HG03354 (cell line): ENCODE data around the gene RPRD1A.
"Not testable (repeated sequence)": the region's sequence is repeated elsewhere in the genome, so short reads cannot be mapped to it uniquely, and the experiment has no call there.

Experiments
- ATAC-seq: cut with Tn5 transposase; IDR thresholded peaks from one replicate; pipeline ENCODE4 v1.9.1; 2021; ENCODE audit warnings: mild to moderate bottlenecking; ENCODE audit not compliant: unreplicated experiment, poor library complexity, severe bottlenecking

RPRD1A gene

DNA sequence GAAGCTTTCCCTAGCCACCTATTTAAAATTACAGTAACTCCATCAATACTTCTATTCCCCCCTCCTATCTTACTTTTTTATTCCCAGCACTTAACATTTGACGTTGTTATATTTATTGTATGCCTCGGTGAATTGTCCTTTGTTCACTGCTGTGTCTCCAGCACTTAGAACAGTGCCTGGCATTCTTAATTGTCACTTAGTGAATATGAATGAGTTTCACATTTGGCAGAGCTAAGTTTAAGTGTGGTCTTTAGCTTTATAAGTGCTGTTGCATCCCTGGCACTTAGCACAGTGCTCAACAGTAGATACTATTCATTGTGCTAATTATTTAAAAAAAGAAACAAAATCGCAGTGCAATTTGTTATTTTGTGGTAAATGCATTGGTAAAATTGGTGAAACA is 93.2 kb downstream of the RPRD1A start:
- no peak for ATAC-seq

DNA sequence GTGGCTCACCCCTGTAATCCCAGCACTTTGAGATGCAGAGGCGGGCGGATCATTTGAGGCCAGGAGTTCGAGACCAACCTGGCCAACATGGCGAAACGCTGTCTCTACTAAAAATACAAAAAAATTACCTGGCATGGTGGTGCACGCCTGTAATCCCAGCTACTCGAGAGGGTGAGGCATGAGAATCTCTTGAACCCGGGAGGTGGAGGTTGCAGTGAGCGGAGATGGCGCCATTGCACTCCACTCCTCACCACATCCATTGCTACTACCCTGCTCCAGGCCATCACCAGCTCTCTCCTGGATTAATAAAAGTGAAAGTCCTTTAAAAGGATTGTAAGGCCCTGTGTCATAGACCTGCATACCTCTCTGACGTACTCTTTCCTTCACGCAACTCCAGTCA is 93.7 kb downstream of the RPRD1A start:
- ATAC-seq: no peak

DNA sequence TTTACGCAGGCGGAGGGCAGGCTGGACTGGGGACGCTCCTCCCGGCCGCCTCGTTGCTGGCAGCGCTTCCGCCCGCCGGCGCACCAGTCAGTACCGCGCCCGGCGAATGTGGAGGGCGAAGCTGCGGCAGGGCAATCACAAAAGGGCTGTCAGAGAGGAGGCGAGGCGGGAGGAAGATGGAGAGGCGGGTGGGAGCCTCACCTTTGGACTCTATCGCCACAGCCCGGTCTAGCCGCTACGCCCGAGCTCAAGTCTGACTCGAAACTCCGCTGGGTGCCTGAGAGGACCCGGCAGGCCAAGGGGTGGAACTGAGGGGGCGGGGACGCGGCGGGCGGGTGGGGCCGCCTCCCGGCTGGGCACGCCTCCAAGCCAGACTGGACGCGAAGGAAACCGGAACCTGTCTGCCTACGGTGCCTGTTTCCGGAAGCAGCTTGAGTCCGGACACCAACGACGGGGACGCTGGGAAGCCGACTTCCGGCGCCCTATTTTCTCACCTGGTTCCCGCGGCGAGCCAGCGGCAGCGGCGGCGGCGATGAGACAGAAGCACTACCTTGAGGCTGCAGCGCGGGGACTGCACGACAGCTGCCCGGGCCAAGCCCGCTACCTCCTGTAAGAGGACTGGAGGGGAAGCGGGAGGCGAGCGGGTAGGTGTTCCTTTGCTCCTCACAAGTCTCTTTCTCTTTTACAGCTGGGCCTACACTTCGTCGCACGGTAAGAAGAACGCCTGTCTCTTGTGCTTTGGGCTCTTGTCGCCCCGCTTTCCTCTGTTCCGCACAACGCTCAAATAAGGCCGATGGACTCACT is 95.0 kb downstream of the RPRD1A start, which contains the start of gene RMP24:
RMP24 (plus strand) TSS at position 483 of the 804 bp plus-strand sequence.
- ATAC-seq: peak; percentile 92

DNA sequence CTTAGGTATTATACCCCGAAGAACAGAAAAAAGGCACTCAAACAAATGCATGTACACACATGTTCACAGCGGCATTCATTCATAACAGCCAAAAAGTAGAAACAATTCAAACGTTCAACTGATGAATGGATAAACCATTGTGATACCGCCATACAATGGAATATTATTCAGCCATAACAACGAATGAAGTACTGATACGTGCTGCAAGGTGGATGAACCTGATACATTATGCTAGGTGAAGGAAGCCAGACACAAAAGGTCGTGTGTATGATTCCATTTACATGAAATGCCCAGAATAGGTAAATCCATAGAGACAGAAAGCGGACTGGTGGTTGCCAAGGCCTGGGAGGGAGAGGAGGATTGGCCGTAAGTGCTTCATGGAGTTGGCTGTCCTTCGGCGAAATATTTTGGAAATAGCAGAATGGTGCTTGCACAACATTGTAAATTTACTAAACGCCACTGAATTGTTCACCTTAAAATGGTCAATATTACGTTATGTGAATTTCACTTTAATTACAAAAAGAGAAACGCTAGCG is 95.6 kb downstream of the RPRD1A start:
- peak; percentile 10 for ATAC-seq

DNA sequence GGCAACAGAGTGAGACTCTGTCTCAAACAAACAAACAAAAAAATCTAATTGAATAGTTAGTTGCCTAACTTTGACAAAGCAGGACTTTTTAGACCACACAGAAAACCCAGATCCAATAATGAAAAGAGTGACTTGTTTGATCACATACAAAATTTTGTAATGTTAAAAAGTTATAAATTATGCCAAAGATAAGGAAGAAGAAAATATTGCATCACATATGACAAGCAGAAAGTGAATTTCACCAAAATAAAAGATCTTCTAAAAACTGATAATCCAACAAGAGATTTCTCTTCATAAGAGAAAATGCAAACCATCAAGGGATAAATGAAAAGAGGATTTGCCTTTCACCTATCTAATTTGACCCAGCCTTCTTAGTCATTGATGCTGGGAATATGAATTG is 97.7 kb downstream of the RPRD1A start:
- no peak for ATAC-seq

DNA sequence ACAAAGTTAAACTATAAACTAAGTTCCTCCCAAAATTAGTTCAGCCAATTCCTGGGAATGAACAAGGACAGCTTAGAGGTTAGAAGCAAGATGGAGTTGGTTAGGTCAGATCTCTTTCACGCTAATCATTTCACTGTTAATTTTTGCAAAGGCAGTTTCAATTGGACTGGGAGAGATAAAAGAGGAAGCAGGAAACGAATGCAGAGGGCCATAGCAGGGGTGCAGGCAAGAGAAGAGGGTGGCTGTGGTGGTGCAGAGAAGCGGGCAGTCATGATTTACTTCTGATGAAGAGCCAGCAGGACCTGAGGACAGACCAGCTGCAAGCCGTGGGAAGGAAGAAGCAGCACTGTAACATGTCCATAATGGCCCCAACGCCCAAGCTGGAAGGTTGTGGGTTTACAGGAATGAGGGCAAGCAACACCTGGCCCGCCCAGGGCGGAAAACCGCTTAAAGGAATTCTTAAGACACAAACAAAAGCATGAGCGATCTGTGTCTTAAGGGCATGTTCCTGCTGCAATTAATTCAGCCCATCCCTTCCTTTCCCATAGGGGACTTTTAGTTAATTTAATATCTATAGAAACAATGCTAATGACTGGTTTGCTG is 99.0 kb downstream of the RPRD1A start:
- no peak for ATAC-seq

DNA sequence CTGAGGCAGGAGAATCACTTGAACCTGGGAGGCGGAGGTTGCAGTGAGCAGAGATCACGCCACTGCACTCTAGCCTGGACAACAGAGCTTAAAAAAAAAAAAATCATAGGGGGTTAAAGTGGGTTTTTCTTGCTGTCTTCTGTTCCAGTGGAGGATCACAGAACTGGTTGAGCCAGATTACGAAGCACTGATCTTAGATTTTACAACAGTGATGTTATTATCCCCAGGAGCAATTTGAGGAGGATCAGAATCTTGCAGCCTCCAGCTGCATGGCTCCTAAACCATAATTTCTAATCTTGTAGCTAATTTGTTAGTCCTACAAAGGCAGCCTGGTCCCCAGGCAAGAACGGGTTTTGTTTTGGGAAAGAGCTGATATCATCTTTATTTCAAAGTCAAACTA is 99.5 kb downstream of the RPRD1A start:
- not testable (repeated sequence) for ATAC-seq

DNA sequence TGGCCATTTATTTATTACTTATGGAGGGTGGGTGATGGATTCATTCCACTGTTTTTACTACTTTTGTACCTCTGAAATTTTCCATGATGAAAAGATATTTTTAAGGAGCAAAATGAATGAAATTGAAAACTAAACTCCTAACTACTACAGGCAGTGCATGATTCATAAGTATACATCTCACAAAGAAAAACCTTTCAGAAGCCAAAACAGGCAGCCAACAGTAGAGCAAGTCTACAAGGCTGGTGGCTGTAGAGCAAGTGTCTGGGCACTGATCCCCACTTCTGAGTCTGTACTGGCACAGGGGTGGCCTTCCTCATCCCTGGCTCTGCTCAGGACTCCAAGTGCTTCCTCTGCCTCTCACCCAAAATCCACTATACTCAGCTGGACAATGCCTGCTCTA is 103.0 kb downstream of the RPRD1A start:
- no peak for ATAC-seq

DNA sequence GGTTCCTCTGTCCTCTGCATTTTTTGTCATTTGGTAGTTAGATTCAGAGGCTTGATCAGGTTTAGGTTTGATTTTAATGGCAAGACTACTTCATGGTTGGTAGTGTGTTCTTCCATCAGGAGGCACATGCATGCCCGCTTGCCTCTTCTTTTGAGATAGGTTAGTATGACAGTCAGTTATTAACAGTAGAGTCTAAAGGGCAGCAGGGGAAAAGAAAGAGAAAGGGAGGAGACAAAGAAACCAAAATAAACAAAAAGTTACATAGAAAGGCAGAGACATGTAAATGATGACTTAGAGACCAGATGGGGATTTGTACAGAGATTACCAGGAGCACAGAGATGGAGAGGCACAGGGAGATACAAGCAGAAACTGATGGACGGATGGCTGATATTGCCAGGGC is 105.0 kb downstream of the RPRD1A start:
- no peak for ATAC-seq

DNA sequence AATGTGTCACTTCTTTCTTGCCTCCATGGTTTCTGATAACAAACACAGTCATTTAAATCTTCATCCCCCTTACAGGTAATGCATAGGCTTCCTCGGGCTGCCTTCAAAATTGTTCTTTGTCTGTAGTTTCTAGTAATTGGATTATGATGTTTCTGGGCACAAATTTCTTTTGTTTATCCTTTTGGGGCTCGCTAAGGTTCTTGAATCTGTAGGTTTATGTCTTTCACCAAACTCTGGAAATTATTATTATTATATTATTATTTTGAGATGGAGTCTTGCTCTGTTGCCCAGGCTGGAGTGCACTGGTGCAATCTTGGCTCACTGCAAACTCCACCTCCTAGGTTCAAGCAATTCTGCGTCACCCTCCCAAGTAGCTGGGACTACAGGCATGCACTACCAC is 111.1 kb downstream of the RPRD1A start:
- no peak for ATAC-seq

DNA sequence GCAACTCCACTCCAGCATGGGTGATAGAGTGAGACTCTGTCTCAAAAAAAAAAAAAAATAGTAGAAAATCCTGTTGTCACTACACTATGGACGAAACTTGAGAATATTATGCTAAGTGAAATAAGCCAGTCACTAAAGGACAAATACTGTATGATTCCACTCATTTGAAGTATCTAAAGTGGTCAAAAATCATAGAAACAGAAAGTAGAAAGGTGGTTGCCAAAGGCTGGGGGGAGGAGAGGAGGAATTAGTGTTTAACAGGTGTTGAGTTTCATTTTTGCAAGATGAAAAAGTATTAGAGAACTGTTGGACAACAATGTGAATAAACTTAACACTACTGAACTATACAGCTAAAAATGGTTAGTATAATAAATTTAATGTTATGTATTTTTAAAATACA is 113.7 kb downstream of the RPRD1A start:
- peak; percentile 82 for ATAC-seq

DNA sequence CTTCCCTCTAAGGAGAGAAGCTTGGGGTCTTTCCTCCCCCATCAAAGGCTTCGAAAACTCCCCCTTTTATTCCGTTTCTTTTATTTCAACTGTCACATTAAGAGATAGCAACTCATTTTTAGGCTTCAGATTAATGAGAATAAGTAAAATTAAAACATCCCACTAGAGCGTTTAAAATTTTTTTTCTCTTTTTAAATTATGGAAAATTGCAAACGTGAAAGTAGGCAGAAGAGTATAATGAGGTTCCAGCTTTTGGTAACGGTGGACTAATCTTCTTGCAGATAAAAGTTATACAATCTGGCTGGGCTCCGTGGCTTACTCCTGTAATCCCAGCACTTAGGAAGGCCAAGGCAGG is 116.8 kb downstream of the RPRD1A start:
- ATAC-seq: no peak

DNA sequence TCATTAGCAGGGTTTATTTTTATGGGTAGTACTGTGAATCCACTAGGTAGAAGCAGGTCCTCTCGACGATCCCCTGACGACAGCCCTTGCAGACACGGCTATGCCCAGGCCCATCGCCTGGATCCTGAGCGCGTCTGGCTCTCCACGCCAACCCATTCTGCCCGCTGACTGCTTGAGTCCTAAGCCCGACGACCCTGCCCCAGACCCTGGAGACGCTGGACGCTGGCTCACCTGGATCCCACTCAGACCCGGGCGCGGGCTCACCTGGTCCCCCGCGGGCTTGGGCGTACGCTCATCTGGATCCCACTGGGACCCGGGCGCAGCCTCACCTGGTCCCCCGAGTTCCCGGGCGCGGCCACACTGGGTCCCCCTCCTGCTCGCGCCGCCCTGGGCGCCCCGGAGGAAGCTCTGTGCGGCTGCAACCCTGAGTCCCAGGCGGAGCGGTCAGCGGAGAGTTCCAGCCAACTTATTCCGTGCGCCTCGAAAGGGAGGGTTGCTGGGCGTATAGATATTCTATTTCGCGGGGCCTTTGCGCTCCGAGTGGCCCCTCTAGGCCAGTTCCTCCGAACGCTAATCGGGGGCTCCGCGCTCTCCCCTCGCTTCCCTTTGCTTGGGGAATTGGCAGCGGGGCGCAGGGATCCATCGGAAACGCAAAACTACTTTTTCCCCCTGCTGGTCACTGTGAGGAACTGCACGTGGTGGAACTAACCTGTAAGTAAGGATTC is 117.3 kb downstream of the RPRD1A start:
- peak; percentile 79 for ATAC-seq

DNA sequence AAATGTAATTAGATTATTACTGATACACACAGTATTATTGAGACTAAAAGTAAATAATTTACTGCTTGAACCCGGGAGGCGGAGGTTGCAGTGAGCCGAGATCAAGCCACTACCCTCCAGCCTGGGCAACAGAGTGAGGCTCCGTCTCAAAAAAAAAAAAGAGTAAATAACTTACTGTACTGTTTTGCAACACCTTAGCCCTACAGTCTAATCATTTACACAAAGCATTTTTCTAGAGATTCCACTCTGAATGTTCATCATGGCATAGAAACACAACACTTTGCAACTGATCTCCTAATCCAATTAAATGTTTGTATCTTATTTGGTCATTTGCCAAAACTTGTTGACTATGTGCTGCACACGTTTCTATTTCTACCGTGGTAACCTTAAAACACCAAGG is 118.3 kb downstream of the RPRD1A start:
- ATAC-seq: no peak

DNA sequence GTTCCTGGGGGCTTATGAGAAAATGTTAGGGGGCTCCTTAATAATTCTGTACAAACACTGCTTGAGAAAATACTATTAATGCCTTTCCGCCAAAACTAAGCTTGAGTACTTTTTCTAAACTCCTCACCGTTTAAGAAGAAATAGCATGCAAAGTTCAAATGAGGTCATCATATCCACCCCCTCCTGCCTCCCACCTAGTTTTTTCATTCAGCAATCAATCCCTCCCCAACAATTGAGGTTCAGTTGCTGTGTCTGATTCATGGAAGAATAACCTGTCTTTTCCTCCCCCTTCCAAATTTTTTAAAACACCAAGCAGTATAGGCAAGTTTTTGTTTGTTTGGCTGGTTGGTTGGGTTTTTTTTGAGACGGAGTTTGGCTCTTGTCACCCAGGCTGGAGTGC is 119.3 kb downstream of the RPRD1A start:
- ATAC-seq: no peak

DNA sequence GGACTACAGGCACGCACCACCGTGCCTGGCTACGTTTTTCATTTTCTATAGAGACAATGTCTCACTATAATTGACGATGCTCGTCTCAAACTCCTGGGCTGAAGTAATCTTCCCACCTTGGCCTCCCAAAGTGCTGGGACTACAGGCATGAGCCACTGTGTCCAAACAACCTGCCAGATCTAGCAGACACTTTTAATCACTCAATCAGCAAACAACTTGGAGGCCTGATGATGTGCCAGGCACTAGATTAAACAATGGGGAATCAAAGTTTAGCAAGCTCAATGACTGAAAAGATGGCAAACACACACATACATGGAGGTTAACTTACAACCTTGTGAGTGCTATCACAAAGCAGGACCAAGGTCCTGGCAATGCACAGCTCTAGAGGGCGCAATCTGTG is 124.7 kb downstream of the RPRD1A start:
- ATAC-seq: no peak

DNA sequence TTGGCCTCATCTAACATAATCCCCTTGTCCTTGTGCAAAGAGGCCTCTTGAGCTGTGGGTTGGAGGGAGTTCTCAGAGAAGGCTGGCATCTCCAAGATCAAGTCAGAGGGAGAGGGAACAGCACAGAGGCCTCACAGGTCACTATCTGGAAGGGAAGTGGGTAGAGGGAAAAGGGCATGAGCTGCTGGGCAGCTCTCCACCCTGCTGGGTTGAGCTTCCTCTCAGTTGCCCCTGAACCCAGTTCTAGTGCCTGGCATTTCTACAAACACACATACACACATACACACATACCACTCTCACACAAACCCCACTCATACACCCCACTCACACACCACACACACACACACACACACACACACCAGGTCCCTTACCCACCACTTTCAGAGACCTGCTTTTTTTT is 125.2 kb downstream of the RPRD1A start:
- no peak for ATAC-seq

DNA sequence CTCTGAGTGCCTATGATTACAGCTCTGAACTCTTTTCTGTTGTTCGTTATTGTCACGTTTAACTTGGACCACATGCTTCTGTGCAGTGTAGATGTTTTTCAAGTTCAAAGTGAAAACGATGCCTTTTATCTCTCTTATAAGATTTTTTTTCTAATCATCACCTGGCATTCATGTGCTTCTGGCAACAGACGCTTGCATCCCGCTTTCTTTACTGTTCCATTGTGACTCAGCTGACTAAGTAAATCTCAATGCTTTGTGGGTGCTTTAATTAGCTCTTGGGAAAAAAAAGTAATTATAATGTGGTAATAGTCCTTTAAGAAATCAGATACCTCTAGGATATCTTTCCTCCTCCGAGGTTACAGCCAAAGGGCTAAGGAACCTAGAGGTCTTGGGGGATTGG is 126.1 kb downstream of the RPRD1A start:
- ATAC-seq: no peak
